Natural killer cell (primary cell): ENCODE data around the gene TMEM202. TPM values are rescaled to one million over a fixed set of nuclear protein-coding genes. Genes with fewer than 3 reads are reported as not detected.

Source experiments
- ATAC-seq, 3 donors: fragments of 150-1000 bp in 2 of 3; fragments of 200-7000 bp in 1 of 3; cut with Tn5 transposase; 1 replicate in 1 of 3; 2 replicates in 2 of 3; pipeline ENCODE4 v1.10.0; 2021; ENCODE audit warnings: mild to moderate bottlenecking in 2 of 3, moderate library complexity in 2 of 3
- DNase-seq, 2 donors: peaks; one replicate each; pipeline versions ENCODE4 v3.0.0 to v3.0.0-alpha.2; 2013 to 2021; ENCODE audit warnings: mixed read lengths in 1 of 2
- H3K27ac ChIP-seq: one replicate; pipeline ENCODE4 v1.5.1; 2013; ENCODE audit warnings: mild to moderate bottlenecking, low read length
- H3K27me3 ChIP-seq: one replicate; pipeline ENCODE4 v1.6.1; 2013; ENCODE audit warnings: low read length; ENCODE audit not compliant: control insufficient read depth, insufficient read depth
- H3K36me3 ChIP-seq: one replicate; pipeline ENCODE4 v1.6.1; 2013; ENCODE audit warnings: low read length; ENCODE audit not compliant: control insufficient read depth, insufficient read depth
- H3K4me1 ChIP-seq: one replicate; pipeline ENCODE4 v1.6.1; 2013; ENCODE audit warnings: low read length; ENCODE audit not compliant: control insufficient read depth, insufficient read depth
- H3K4me3 ChIP-seq: one replicate; pipeline ENCODE4 v1.5.1; 2013; ENCODE audit warnings: low read length
- H3K9me3 ChIP-seq: one replicate; pipeline ENCODE4 v1.6.1; 2013; ENCODE audit warnings: low read length; ENCODE audit not compliant: control insufficient read depth, insufficient read depth
- H3K27ac Mint-ChIP-seq, 2 donors: one replicate each; pipeline ENCODE4 v1.8.0; 2022; ENCODE audit warnings: mild to moderate bottlenecking in 2 of 2, mixed read lengths in 2 of 2, moderate library complexity in 1 of 2
- H3K27me3 Mint-ChIP-seq, 2 donors: one replicate each; pipeline ENCODE4 v1.8.0; 2022; ENCODE audit warnings: low read depth in 2 of 2, mixed read lengths in 2 of 2
- H3K36me3 Mint-ChIP-seq: one replicate; pipeline ENCODE4 v1.8.0; 2022; ENCODE audit warnings: mixed read lengths
- H3K4me1 Mint-ChIP-seq, 2 donors: one replicate each; pipeline ENCODE4 v1.8.0; 2022; ENCODE audit warnings: mixed read lengths in 2 of 2
- H3K4me3 Mint-ChIP-seq: one replicate; pipeline ENCODE4 v1.8.0; 2022; ENCODE audit warnings: mild to moderate bottlenecking, moderate library complexity, mixed read lengths
- H3K9me3 Mint-ChIP-seq, 2 donors: one replicate each; pipeline ENCODE4 v1.8.0; 2022; ENCODE audit warnings: mixed read lengths in 2 of 2
- CTCF ChIP-seq: fragments of 200-600 bp; IDR thresholded peaks from one replicate; pipeline ENCODE4 v1.8.0; 2022; ENCODE audit warnings: antibody characterized with exemption
- WGBS: methylation state at CpG from one replicate; pipeline ENCODE4 v1.1.7; 2013; ENCODE audit warnings: missing lambda C conversion rate; ENCODE audit not compliant: insufficient coverage; 5-methylcytosine and 5-hydroxymethylcytosine counted together
- intact Hi-C: fragments of 100-400 bp; cut with micrococcal nuclease; formaldehyde crosslinking; loops from one replicate; pipeline ENCODE4 v1.14.2; 2022
- total RNA-seq, 4 donors: library from RNA; stranded (reverse); fragments of 120-200 nt in 1 of 4; gene quantifications; one replicate each; pipeline versions ENCODE4 v1.2.3 to v1.2.4, GENCODE V29; 2013 to 2022

The TMEM202 gene
- total RNA-seq, 3 donors from 2014 or later (not counting 1 experiment from before 2014, with no cell fraction given) = not detected

DNA sequence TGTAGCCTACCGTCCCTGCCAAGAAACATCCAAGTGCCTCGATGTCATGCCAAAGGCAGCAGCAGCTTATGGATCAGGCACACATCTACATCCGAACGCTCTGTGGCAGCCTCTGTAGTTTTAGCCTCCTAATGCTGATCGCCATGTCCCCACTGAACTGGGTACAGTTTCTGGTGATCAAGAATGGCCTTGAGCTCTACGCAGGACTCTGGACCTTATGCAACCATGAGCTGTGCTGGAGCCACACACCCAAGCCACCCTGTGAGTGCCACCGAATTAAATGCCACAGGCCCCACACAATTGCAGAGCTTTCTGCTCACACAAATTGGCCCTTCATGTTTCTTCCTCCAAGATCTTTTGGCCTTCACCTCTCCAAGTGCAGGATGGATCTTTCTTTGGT is 543 bp downstream of the TMEM202 start:
- H3K9me3 Mint-ChIP-seq = no peaks in the 10 kb centered on the region
- no peaks in the 10 kb centered on the region for H3K9me3 ChIP-seq
- intact Hi-C loops = no loop called here
- H3K36me3 ChIP-seq = no peaks in the 10 kb centered on the region
- TF ChIP-seq CTCF = no peak
- no peak overlapping the region for H3K4me3 Mint-ChIP-seq
- H3K36me3 Mint-ChIP-seq = no peaks in the 10 kb centered on the region
- WGBS = 96% methylated on average over 7 of the region's 7 CpGs
- H3K4me1 Mint-ChIP-seq = no peaks in the 10 kb centered on the region
- H3K4me1 ChIP-seq = no peaks in the 10 kb centered on the region
- H3K27me3 Mint-ChIP-seq = peaks cover 8 to 31% of the 10 kb centered on the region in 2 donors
- H3K27ac Mint-ChIP-seq = no peak overlapping the region
- ATAC-seq (no peak), DNase-seq (no peak)
- no peaks in the 10 kb centered on the region for H3K27me3 ChIP-seq
- H3K27ac ChIP-seq = no peak overlapping the region
- no peak overlapping the region for H3K4me3 ChIP-seq

DNA sequence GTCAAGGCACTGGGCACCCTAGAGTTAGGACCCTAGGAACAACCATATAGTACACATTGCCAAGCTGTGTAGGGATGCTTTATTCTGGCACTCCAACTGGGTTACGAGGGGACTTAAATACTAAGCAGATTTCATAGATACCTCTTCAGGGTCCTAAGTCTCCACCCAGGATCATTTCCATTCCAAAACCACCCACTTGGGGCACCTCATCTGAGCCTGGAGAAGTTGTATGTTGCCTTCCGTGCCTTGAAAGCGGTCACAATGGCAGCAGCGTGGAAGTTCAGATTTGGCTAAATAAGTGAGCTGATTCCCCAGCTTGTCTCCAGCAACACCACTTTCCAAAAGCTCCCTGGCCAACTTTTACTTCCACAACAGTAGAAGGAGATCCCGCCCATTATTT is 4.6 kb downstream of the TMEM202 start:
- no peak for ATAC-seq

DNA sequence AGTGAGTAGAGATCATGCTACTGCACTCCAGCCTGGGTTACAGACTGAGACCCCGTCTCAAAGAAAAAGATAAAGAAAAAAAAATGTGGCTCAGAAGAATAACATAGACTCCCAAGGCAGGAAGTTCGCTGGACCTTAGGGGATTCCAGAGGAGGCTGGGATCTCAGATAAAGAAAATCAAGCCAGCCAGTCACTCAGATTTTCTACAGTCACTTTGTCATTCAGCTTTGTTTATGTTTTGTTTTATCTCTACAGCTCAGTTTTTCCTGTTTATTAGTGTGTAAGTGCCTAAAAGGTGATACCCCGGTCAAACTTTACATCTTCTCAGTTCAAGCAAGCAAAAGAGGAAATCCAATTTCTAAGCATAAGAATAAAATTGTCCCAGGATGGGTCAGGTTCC is 6.3 kb downstream of the TMEM202 start:
- intact Hi-C loops = no loop called here
- no peaks in the 10 kb centered on the region for H3K4me1 Mint-ChIP-seq
- H3K36me3 Mint-ChIP-seq = no peaks in the 10 kb centered on the region
- H3K36me3 ChIP-seq = no peaks in the 10 kb centered on the region
- no peak for TF ChIP-seq CTCF
- H3K27ac Mint-ChIP-seq = no peak overlapping the region
- H3K9me3 ChIP-seq = no peaks in the 10 kb centered on the region
- H3K4me1 ChIP-seq = no peaks in the 10 kb centered on the region
- WGBS = 28% methylated on average over 3 of the region's 3 CpGs
- H3K9me3 Mint-ChIP-seq = no peaks in the 10 kb centered on the region
- no peak overlapping the region for H3K4me3 Mint-ChIP-seq
- H3K27ac ChIP-seq = no peak overlapping the region
- no peak for ATAC-seq
- peaks cover 38 to 67% of the 10 kb centered on the region in 2 donors for H3K27me3 Mint-ChIP-seq
- H3K4me3 ChIP-seq = no peak overlapping the region
- no peaks in the 10 kb centered on the region for H3K27me3 ChIP-seq
- DNase-seq = no peak

More for the DNA sequence above, 4.6 kb downstream of the TMEM202 start:
- H3K36me3 ChIP-seq = no peaks in the 10 kb centered on the region
- no peaks in the 10 kb centered on the region for H3K27me3 ChIP-seq
- no peaks in the 10 kb centered on the region for H3K4me1 ChIP-seq
- no peak overlapping the region for H3K4me3 Mint-ChIP-seq
- 95% methylated on average over 5 of the region's 5 CpGs for WGBS
- intact Hi-C loops = no loop called here
- no peak overlapping the region for H3K4me3 ChIP-seq
- no peaks in the 10 kb centered on the region for H3K9me3 Mint-ChIP-seq
- H3K27ac ChIP-seq = no peak overlapping the region
- H3K27ac Mint-ChIP-seq = no peak overlapping the region
- H3K4me1 Mint-ChIP-seq = no peaks in the 10 kb centered on the region
- no peaks in the 10 kb centered on the region for H3K9me3 ChIP-seq
- no peaks in the 10 kb centered on the region for H3K36me3 Mint-ChIP-seq
- no peak for TF ChIP-seq CTCF
- peaks cover 37 to 61% of the 10 kb centered on the region in 2 donors for H3K27me3 Mint-ChIP-seq
- no peak for DNase-seq

GRCh38 chr15:72404841-72405240 is 6.7 kb downstream of the TMEM202 start:
- Mint-ChIP-seq H3K27me3 (peaks cover 41 to 72% of the 10 kb centered on the region in 2 donors), H3K9me3 (no peaks in the 10 kb centered on the region)

More at GRCh38 chr15:72404841-72405240, 6.7 kb downstream of the TMEM202 start:
- no peak for TF ChIP-seq CTCF
- H3K27me3 ChIP-seq = no peaks in the 10 kb centered on the region
- intact Hi-C loops = no loop called here
- no peak overlapping the region for H3K27ac Mint-ChIP-seq
- no peaks in the 10 kb centered on the region for H3K4me1 ChIP-seq
- H3K36me3 Mint-ChIP-seq = no peaks in the 10 kb centered on the region
- no peak for DNase-seq
- ATAC-seq = no peak
- H3K4me1 Mint-ChIP-seq = no peaks in the 10 kb centered on the region
- no peak overlapping the region for H3K4me3 Mint-ChIP-seq
- H3K9me3 ChIP-seq = no peaks in the 10 kb centered on the region
- no peak overlapping the region for H3K27ac ChIP-seq
- H3K4me3 ChIP-seq = no peak overlapping the region
- H3K36me3 ChIP-seq = no peaks in the 10 kb centered on the region
